ENCODE measurements around the gene JMJD8. TPM values are rescaled to one million over a fixed set of nuclear protein-coding genes. Genes with fewer than 3 reads are reported as not detected.

JMJD8 gene
- total RNA-seq, 1 donor from 2014 or later: 71.4 TPM

GRCh38 chr16:660132-660458 is 24.0 kb downstream of the JMJD8 start:
- Mint-ChIP-seq H3K4me3 (no peak overlapping the region), H3K4me1 (ENCODE audit: low read depth) (no peaks in the 10 kb centered on the region), H3K27me3 (ENCODE audit: insufficient read depth) (no peaks in the 10 kb centered on the region), H3K9me3 (no peaks in the 10 kb centered on the region), H3K27ac (no peak overlapping the region), H3K36me3 (ENCODE audit: low read depth) (no peaks in the 10 kb centered on the region)
- DNase-seq (ENCODE audit: low spot score): no peak
- intact Hi-C loops (cut with micrococcal nuclease): loop anchor here (1.0 to 2.0 kb wide), 5 partner anchors 11 to 71 kb away; partner anchors contain the start of genes MCRIP2 and WDR90

DNA sequence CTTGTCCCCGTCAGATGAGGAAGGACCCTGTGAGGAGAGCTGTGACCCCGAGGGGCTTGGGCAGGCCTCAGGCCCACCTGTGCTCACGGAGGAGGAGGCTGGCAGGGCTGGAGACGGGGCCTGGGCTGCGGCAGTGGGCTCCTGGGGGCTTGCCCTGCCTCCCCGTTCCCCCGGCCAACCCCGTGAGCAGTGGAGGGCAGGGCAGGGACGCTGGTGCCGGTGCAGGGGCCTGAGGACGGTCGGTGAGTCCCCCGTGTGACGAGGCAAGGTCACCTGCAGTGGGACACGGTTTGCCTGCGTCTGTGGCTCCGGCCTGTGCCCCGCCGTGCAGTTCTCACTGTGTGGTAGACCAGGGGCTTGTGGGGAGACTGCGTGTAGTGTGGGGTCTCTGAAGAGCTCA is 24.5 kb downstream of the JMJD8 start:
- H3K27ac Mint-ChIP-seq: no peak overlapping the region
- intact Hi-C loops (cut with micrococcal nuclease): loop anchor here (1.0 to 2.0 kb wide), 5 partner anchors 10 to 71 kb away; partner anchors contain the start of genes MCRIP2 and WDR90
- no peak for DNase-seq (ENCODE audit: low spot score)
- no peaks in the 10 kb centered on the region for H3K4me1 Mint-ChIP-seq (ENCODE audit: low read depth)
- H3K36me3 Mint-ChIP-seq (ENCODE audit: low read depth): no peaks in the 10 kb centered on the region
- H3K9me3 Mint-ChIP-seq: no peaks in the 10 kb centered on the region
- no peak overlapping the region for H3K4me3 Mint-ChIP-seq
- H3K27me3 Mint-ChIP-seq (ENCODE audit: insufficient read depth): no peaks in the 10 kb centered on the region

- no peak overlapping the region for H3K4me3 Mint-ChIP-seq
- H3K27ac Mint-ChIP-seq: no peak overlapping the region
- H3K4me1 Mint-ChIP-seq (ENCODE audit: low read depth): no peaks in the 10 kb centered on the region
- no peaks in the 10 kb centered on the region for H3K27me3 Mint-ChIP-seq (ENCODE audit: insufficient read depth)
- no peak for DNase-seq (ENCODE audit: low spot score)
- intact Hi-C loops (cut with micrococcal nuclease): no loop called here
- no peaks in the 10 kb centered on the region for H3K9me3 Mint-ChIP-seq
- no peaks in the 10 kb centered on the region for H3K36me3 Mint-ChIP-seq (ENCODE audit: low read depth)
Measured at GRCh38 chr16:658679-659571, 25.2 kb downstream of the JMJD8 start.

GRCh38 chr16:657487-657886 is 26.6 kb downstream of the JMJD8 start:
- DNase-seq (ENCODE audit: low spot score): no peak
- Mint-ChIP-seq H3K9me3 (no peaks in the 10 kb centered on the region), H3K27me3 (ENCODE audit: insufficient read depth) (no peaks in the 10 kb centered on the region), H3K4me3 (no peak overlapping the region), H3K4me1 (ENCODE audit: low read depth) (no peaks in the 10 kb centered on the region), H3K36me3 (ENCODE audit: low read depth) (no peaks in the 10 kb centered on the region), H3K27ac (no peak overlapping the region)
- intact Hi-C loops (cut with micrococcal nuclease): no loop called here

GRCh38 chr16:654034-654433 is 30.1 kb downstream of the JMJD8 start:
- no peaks in the 10 kb centered on the region for H3K9me3 Mint-ChIP-seq
- no peak overlapping the region for H3K4me3 Mint-ChIP-seq
- H3K27me3 Mint-ChIP-seq (ENCODE audit: insufficient read depth): no peaks in the 10 kb centered on the region
- intact Hi-C loops (cut with micrococcal nuclease): no loop called here
- no peaks in the 10 kb centered on the region for H3K36me3 Mint-ChIP-seq (ENCODE audit: low read depth)
- H3K4me1 Mint-ChIP-seq (ENCODE audit: low read depth): no peaks in the 10 kb centered on the region
- H3K27ac Mint-ChIP-seq: no peak overlapping the region
- no peak for DNase-seq (ENCODE audit: low spot score)

DNA sequence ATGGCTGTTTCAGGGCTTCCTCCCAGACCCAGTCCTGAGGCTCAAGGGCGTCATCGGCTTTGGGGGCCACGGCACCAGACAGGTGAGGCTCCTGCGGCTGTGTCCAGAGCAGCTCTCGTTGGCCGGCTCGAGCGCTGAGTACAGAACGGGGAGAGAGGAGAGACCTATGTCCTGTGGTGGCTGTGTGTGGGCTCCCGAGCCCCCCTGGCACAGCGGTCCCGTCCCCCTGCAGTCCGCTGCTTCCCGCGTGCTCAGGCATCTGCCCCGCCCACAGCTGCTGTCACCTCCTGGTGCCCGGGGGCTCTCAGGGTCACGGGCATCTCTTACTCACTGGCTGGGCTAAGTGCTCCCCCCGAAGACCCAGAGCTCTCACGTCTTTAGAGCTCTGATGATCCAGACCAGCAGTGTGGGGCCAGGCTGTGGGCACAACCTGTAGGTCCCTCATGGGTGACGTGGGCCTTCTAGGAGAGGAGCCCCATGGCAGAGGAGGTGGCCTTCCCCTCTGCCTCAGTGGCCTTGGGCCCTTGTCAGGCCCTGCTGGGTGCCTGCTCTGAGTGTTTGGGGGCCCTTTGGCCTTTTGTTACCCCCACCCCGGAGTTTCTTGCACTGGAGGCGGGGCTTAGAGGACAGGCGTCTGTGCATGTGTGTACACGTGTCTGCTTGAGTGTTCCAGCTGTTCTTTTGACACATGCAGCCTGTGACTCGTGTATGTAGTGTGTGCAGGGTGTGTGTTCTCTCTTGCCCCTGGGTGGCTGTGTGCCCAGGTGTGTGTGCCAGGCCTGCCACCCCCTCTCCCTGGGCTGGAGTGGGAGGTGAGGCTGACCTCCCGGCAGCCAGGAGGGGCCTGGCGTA is 31.5 kb downstream of the JMJD8 start:
- no peaks in the 10 kb centered on the region for H3K9me3 Mint-ChIP-seq
- H3K36me3 Mint-ChIP-seq (ENCODE audit: low read depth): no peaks in the 10 kb centered on the region
- no peaks in the 10 kb centered on the region for H3K27me3 Mint-ChIP-seq (ENCODE audit: insufficient read depth)
- no peak overlapping the region for H3K4me3 Mint-ChIP-seq
- intact Hi-C loops (cut with micrococcal nuclease): no loop called here
- DNase-seq (ENCODE audit: low spot score): no peak
- no peaks in the 10 kb centered on the region for H3K4me1 Mint-ChIP-seq (ENCODE audit: low read depth)
- no peak overlapping the region for H3K27ac Mint-ChIP-seq

DNA sequence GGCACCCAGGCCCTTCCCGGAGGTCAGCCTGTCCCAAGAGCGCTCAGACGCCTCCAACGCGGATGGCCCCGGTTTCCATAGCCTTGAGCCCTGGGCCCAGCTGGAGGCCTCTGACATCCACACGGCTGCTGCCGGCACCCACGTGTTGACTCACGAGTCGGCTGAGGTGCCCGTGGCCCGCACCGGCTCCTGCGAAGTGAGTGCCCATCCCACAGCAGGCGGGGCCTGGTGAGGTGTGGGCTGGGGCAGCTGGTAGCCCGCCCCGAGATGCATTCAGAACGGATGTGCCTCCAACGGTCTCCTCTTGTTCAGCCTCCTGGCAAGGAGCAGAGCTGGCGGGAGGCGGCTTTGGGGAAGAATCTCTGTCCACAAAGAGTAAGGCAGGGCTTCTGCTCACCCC is 32.3 kb downstream of the JMJD8 start:
- H3K4me1 Mint-ChIP-seq (ENCODE audit: low read depth): no peaks in the 10 kb centered on the region
- no peak overlapping the region for H3K27ac Mint-ChIP-seq
- H3K4me3 Mint-ChIP-seq: peak overlapping the region; percentile 33
- intact Hi-C loops (cut with micrococcal nuclease): no loop called here
- DNase-seq (ENCODE audit: low spot score): no peak
- no peaks in the 10 kb centered on the region for H3K9me3 Mint-ChIP-seq
- no peaks in the 10 kb centered on the region for H3K36me3 Mint-ChIP-seq (ENCODE audit: low read depth)
- H3K27me3 Mint-ChIP-seq (ENCODE audit: insufficient read depth): no peaks in the 10 kb centered on the region

DNA sequence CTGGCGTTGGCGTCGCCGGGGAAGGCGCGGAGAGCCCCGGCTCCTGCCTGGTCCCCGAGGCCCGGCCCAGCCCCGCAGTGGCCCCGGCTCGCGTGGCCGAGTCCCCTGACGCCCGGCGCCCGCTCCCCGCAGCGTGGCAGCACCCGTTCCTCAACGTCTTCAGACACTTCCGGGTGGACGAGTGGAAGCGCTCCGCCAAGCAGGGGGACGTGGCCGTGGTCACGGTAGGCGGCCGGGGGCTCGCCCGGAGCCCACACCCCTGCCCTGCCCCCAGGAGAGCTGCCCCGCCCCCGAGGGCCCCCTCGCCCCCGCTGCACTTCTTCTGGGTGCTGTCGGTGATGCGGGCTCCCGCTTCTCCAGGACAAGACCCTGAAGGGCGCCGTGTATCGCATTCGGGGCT is 34.5 kb downstream of the JMJD8 start:
- no peaks in the 10 kb centered on the region for H3K4me1 Mint-ChIP-seq (ENCODE audit: low read depth)
- no peaks in the 10 kb centered on the region for H3K27me3 Mint-ChIP-seq (ENCODE audit: insufficient read depth)
- no peaks in the 10 kb centered on the region for H3K9me3 Mint-ChIP-seq
- peaks cover under 1% of the 10 kb centered on the region for H3K36me3 Mint-ChIP-seq (ENCODE audit: low read depth)
- H3K4me3 Mint-ChIP-seq: peak overlapping the region; percentile 77
- H3K27ac Mint-ChIP-seq: peak overlapping the region; percentile 44
- intact Hi-C loops (cut with micrococcal nuclease): loop anchor here (1.0 kb wide), 5 partner anchors 8 to 35 kb away; partner anchors contain the start of genes JMJD8, MCRIP2 and METTL26
- no peak for DNase-seq (ENCODE audit: low spot score)

DNA sequence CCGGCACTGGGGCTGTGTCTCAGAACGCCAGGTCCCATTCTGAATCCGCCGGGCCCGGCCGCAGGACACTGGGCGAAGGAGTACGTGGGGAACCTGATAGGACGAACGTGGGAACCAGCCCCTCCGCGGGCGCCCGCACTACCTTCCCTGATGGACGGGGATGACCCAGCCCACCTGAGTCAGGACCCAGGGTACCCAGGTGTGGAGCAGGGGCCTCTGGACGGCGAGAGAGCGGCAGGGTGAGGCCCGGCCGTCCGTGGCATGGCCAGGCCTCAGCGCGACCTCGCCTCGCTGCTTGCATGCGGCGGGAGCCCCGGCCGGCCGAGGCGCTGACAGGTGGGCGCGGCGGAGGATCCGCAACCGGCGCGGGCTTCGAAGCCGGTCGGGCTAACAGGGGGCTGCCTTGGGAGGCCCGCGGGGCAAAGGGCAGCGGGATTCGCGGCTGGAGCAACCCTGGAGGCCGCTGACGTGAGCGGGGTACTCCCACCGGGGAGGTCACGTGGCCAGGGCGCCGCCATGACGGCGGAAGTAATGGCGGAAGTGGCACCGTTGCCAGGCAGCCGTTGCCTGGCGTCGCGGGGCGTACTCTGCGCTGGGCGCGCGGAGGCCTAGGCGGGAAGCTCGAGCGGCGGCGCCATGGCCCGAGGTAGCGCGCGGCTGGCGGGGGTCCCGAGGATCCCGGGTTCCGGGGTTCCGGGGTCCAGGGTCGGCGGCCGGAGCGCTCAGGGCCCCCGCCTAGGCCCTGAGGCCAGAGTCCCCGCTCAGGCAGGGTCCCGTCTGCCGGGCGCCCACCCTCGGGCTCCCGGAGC is 35.1 kb downstream of the JMJD8 start, which contains the start of gene WDR90:
Gene WDR90, plus strand, starts transcription at position 585 of the 809 bp plus-strand sequence. Its CDS starts 52 bp downstream, at position 637.
- Mint-ChIP-seq H3K27ac (peak within 1 kb of the TSS; percentile 68), H3K27me3 (ENCODE audit: insufficient read depth) (no peaks in the 10 kb centered on the region), H3K4me3 (peak within 1 kb of the TSS; percentile 84), H3K4me1 (ENCODE audit: low read depth) (no peaks in the 10 kb centered on the region), H3K9me3 (no peaks in the 10 kb centered on the region), H3K36me3 (ENCODE audit: low read depth) (peaks cover 2% of the 10 kb centered on the region)
- DNase-seq (ENCODE audit: low spot score): peak; percentile 92
- intact Hi-C loops (cut with micrococcal nuclease): loop anchor here (1.0 kb wide), 5 partner anchors 8 to 35 kb away; partner anchors contain the start of genes JMJD8, MCRIP2 and METTL26

GRCh38 chr16:648071-648780 is 35.9 kb downstream of the JMJD8 start:
- intact Hi-C loops (cut with micrococcal nuclease): no loop called here
- H3K4me3 Mint-ChIP-seq: peak overlapping the region; percentile 84
- H3K36me3 Mint-ChIP-seq (ENCODE audit: low read depth): peaks cover 2% of the 10 kb centered on the region
- H3K9me3 Mint-ChIP-seq: no peaks in the 10 kb centered on the region
- no peak for DNase-seq (ENCODE audit: low spot score)
- H3K4me1 Mint-ChIP-seq (ENCODE audit: low read depth): no peaks in the 10 kb centered on the region
- H3K27ac Mint-ChIP-seq: peak overlapping the region; percentile 68
- no peaks in the 10 kb centered on the region for H3K27me3 Mint-ChIP-seq (ENCODE audit: insufficient read depth)

DNA sequence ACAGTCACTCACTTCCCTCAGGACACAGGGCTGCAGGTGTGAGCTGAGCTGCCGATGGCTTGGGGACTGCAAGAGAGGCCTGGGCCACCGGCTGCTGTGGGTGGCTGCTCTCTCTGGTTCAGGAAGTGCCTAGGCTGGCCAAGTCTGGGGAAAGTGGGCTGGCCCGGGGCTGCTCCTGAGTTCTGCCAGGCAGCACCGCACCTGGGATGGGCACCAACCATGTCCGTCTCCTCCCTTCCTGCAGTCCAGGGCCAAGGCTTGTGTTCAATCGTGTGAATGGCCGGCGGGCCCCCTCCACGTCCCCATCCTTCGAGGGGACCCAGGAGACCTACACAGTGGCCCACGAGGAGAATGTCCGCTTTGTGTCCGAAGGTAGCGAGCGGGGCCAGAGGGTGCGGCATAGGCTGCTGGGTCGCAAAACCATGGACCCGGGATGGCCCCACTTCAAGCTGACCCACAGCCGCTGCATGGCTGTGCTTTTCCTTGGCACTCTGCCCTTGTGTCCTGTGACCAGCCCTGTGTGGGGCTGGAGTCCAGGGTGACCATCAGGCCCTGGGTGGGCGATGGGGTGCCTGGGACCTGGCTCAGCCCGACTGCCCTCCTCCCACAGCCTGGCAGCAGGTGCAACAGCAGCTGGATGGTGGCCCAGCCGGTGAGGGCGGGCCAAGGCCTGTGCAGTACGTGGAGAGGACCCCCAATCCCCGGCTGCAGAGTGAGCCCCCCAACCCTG is 36.8 kb downstream of the JMJD8 start:
- H3K36me3 Mint-ChIP-seq (ENCODE audit: low read depth): peaks cover 2% of the 10 kb centered on the region

More for the DNA sequence above, 36.8 kb downstream of the JMJD8 start:
- intact Hi-C loops (cut with micrococcal nuclease): no loop called here
- Mint-ChIP-seq H3K4me3 (no peak overlapping the region), H3K9me3 (no peaks in the 10 kb centered on the region), H3K4me1 (ENCODE audit: low read depth) (no peaks in the 10 kb centered on the region), H3K27ac (no peak overlapping the region), H3K27me3 (ENCODE audit: insufficient read depth) (no peaks in the 10 kb centered on the region)
- no peak for DNase-seq (ENCODE audit: low spot score)
